Fibroblast of the aortic adventitia (primary cell): ENCODE measurements around the gene NPL. TPM values are rescaled to one million over a fixed set of nuclear protein-coding genes. Genes with fewer than 3 reads are reported as not detected.

Source experiments
- DNase-seq: peaks from one replicate; pipeline ENCODE4 v3.0.0-alpha.2; 2010; ENCODE audit warnings: low read depth
- H3K4me3 ChIP-seq: 2 replicates; pipeline ENCODE4 v1.5.1; 2011; ENCODE audit warnings: low read depth, mild to moderate bottlenecking, control low read depth, low read length, moderate library complexity
- total RNA-seq: library from RNA; depleted of rRNA; stranded (reverse); fragments of >200 nt; gene quantifications from 2 replicates; pipeline ENCODE4 v1.2.3, GENCODE V29; 2012; ENCODE audit warnings: low replicate concordance
- TF ChIP-seq, protein P1 (sequence below): IDR thresholded peaks from 2 replicates; pipeline ENCODE4 v1.5.1; 2011; ENCODE audit warnings: mild to moderate bottlenecking, low read length, control low read depth, inconsistent platforms; ENCODE audit not compliant: insufficient read depth

NPL gene
- total RNA-seq, 1 donor: 2.3 TPM

DNA sequence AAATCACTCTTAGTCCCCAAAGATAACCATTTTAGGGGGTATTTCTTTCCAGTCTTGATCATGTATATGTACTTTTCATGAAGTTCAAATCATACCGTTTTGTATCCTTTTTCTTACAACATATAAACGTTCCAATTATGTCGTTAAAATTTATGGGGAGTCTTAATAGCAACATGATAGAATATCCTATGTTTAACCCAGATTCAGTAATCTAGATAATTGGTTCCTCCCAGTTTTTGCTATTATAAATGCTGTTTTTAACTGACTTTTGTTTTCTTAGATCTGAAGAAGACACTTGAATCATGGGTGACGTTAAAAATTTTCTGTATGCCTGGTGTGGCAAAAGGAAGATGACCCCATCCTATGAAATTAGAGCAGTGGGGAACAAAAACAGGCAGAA is 52.7 kb downstream of the NPL start:
- H3K4me3 ChIP-seq: no peak overlapping the region
- TF ChIP-seq, protein P1, sequence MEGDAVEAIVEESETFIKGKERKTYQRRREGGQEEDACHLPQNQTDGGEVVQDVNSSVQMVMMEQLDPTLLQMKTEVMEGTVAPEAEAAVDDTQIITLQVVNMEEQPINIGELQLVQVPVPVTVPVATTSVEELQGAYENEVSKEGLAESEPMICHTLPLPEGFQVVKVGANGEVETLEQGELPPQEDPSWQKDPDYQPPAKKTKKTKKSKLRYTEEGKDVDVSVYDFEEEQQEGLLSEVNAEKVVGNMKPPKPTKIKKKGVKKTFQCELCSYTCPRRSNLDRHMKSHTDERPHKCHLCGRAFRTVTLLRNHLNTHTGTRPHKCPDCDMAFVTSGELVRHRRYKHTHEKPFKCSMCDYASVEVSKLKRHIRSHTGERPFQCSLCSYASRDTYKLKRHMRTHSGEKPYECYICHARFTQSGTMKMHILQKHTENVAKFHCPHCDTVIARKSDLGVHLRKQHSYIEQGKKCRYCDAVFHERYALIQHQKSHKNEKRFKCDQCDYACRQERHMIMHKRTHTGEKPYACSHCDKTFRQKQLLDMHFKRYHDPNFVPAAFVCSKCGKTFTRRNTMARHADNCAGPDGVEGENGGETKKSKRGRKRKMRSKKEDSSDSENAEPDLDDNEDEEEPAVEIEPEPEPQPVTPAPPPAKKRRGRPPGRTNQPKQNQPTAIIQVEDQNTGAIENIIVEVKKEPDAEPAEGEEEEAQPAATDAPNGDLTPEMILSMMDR: no peak
- no peak for DNase-seq

DNA sequence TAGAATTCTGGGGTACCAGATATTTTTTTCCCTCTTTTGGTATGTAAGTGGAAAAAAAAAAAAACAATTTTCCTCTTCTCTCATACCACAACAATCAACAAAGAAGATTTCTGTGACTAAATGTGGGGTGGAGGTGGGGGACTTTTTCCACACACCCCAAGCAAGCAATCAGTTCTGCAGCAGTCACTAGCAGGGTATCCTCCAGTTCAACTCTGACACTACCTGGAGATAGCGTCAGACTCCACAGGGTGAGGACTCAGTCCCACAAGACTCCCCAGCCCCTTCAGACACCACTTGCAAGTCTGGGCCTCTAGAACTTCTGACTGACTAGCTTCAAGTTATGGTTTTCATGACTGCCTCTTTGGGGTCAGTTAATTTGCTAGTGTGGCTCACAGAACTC is 55.8 kb downstream of the NPL start:
- TF ChIP-seq, protein P1: no peak
- DNase-seq: no peak

DNA sequence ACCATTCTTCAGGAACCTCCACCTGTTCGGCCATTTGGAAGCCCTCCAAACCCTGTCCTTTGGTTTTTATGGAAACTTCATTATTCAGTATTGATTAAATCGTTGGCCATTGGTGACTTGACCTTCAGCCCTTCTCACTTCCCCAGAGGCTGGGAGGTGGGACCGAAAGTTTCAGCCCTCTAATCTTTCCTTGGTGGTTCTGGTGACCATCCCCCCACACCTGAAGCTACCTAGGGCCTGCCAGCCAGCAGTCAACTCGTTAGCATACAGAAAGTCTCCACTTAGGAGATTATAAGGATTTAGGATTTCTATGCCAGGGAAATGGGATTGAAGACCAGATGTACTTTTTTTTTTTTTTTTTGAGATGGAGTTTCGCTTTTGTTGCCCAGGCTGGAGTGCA is 56.3 kb downstream of the NPL start:
- no peak for DNase-seq
- TF ChIP-seq, protein P1: no peak
- H3K4me3 ChIP-seq: no peak overlapping the region

More for the DNA sequence above, 55.8 kb downstream of the NPL start:
- H3K4me3 ChIP-seq: no peak overlapping the region

DNA sequence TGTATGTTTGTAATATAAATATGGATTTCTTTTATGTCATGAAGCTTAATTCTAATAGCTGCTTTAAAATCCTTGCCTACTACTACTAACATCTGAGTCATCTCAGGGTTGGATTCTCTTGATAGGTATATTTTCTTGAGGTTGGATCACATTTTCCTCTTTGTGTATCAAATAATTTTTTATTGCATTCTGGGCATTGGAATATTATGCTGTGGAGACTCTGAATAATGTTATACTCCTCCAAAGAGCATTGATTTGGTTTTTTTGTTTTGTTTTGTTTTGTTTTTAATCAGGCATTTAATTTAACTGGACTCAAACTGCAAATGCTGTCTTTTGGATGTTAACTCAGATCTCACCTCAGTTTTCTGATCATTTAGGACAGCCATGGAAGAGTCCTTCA is 57.5 kb downstream of the NPL start:
- TF ChIP-seq, protein P1: no peak
- no peak overlapping the region for H3K4me3 ChIP-seq
- DNase-seq: no peak

DNA sequence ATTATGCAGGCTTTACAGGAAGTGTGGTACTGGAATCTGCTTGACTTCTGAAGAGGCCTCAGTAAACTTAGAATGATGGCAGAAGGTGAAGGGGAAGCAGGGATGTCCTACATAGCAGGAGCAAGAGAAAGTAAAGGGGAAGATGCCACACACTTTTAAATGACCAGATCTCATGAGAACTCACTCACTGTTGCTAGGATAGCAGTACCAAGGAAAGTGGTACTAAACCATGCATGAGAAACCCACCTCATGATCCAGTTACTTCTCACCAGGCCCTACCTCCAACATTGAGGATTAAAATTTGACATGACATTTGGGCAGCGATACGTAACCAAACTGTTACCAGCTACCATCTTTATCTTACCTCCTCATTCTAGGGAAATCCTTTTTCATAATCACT is 59.2 kb downstream of the NPL start:
- TF ChIP-seq, protein P1: no peak
- H3K4me3 ChIP-seq: no peak overlapping the region
- DNase-seq: no peak

DNA sequence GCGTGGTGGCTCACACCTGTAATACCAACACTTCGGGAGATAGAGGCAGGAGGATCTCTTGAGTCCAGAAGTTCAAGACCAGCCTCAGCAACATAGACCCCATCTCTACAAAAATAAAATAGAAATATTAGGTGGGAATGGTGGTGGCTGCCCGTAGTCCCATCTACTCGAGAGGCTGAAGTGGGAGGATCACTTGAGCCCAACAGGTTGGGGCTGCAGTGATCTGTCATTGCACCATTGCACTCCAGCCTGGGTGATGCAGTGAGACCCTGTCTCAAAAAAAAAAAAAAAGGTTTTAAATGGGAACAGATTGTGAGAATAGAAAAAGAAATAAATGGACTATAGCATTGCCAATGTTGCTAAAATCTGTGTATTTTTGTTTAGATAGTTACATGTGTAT is 60.7 kb downstream of the NPL start:
- TF ChIP-seq, protein P1: no peak
- DNase-seq: no peak
- no peak overlapping the region for H3K4me3 ChIP-seq

DNA sequence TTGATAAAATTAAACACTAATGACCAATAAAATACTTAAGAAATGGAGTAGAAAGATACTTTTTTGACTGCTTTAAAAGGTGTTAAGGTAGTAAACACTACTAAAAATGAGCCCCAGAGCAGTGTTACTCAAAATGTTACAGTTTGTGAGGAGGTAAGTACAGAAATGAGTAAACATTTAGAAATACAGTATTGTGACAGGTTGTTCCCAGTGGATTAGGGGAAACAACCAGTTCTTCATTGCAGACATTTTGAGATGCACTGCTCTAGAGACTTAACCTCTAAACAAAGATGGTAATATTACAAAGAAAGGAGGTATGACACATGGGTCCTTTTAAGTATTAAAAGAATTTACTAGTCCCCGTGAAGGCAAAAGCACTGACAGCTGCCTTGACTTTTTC is 62.3 kb downstream of the NPL start:
- TF ChIP-seq, protein P1: no peak
- no peak for DNase-seq
- no peak overlapping the region for H3K4me3 ChIP-seq
